Neural progenitor cell (in vitro differentiated cells): ENCODE data around the gene FAM163B. TPM values are rescaled to one million over a fixed set of nuclear protein-coding genes. Genes with fewer than 3 reads are reported as not detected.

Experiments
- DNase-seq: peaks from one replicate; pipeline ENCODE4 v3.0.0-alpha.2; 2016; ENCODE audit warnings: low spot score
- H2AFZ ChIP-seq: fragments of 200-600 bp; sonication (generic); replicated peaks from 2 replicates; pipeline ENCODE4 v1.6.1; 2016; ENCODE audit warnings: antibody characterized with exemption
- H3F3A ChIP-seq: fragments of 200-600 bp; sonication (generic); 2 replicates; pipeline ENCODE4 v1.6.1; 2016; ENCODE audit warnings: antibody characterized with exemption, low read depth
- H3K27ac ChIP-seq: fragments of 200-600 bp; sonication (generic); 2 replicates; pipeline ENCODE4 v1.5.1; 2016; ENCODE audit warnings: mild to moderate bottlenecking
- H3K27me3 ChIP-seq: fragments of 200-600 bp; sonication (generic); 2 replicates; pipeline ENCODE4 v1.6.1; 2016; ENCODE audit warnings: mild to moderate bottlenecking, moderate library complexity
- H3K36me3 ChIP-seq: fragments of 200-600 bp; sonication (generic); 2 replicates; pipeline ENCODE4 v1.5.1; 2016
- H3K4me1 ChIP-seq: fragments of 200-600 bp; sonication (generic); 2 replicates; pipeline ENCODE4 v1.6.1; 2016; ENCODE audit warnings: mixed run types
- H3K4me2 ChIP-seq: fragments of 200-600 bp; sonication (generic); 2 replicates; pipeline ENCODE4 v1.6.1; 2016
- H3K4me3 ChIP-seq: fragments of 200-600 bp; sonication (generic); 2 replicates; pipeline ENCODE4 v1.5.1; 2016
- H3K79me2 ChIP-seq: fragments of 200-600 bp; sonication (generic); 2 replicates; pipeline ENCODE4 v1.6.1; 2016; ENCODE audit warnings: low read depth
- H3K9ac ChIP-seq: fragments of 200-600 bp; sonication (generic); 2 replicates; pipeline ENCODE4 v1.6.1; 2016
- H3K9me3 ChIP-seq: fragments of 200-600 bp; sonication (generic); 2 replicates; pipeline ENCODE4 v1.5.1; 2016; ENCODE audit warnings: low read depth
- H4K20me1 ChIP-seq: fragments of 200-600 bp; sonication (generic); 2 replicates; pipeline ENCODE4 v1.6.1; 2016; ENCODE audit warnings: low read depth
- H3K27ac Mint-ChIP-seq: 3 replicates; pipeline ENCODE4 v1.8.0; 2021; ENCODE audit warnings: mixed read lengths
- H3K27me3 Mint-ChIP-seq: 2 replicates; pipeline ENCODE4 v1.8.0; 2022; ENCODE audit warnings: low read depth, mild to moderate bottlenecking, inconsistent platforms, moderate library complexity, mixed read lengths; ENCODE audit not compliant: insufficient read depth
- H3K36me3 Mint-ChIP-seq: 3 replicates; pipeline ENCODE4 v1.8.0; 2021; ENCODE audit warnings: mixed read lengths
- H3K4me1 Mint-ChIP-seq: 3 replicates; pipeline ENCODE4 v1.8.0; 2021; ENCODE audit warnings: mixed read lengths
- H3K4me3 Mint-ChIP-seq: 3 replicates; pipeline ENCODE4 v1.8.0; 2021; ENCODE audit warnings: mild to moderate bottlenecking, moderate library complexity, mixed read lengths
- H3K9me3 Mint-ChIP-seq: 3 replicates; pipeline ENCODE4 v1.8.0; 2020; ENCODE audit warnings: mixed read lengths
- CTCF ChIP-seq: fragments of 200-600 bp; sonication (generic); IDR thresholded peaks from 2 replicates; pipeline ENCODE4 v1.5.1; 2017; ENCODE audit warnings: antibody characterized with exemption, mild to moderate bottlenecking
- EZH2 ChIP-seq: fragments of 200-600 bp; sonication (generic); IDR thresholded peaks from 2 replicates; pipeline ENCODE4 v1.6.1; 2017; ENCODE audit warnings: antibody characterized with exemption, mild to moderate bottlenecking, moderate library complexity
- EZH2phosphoT487 ChIP-seq: fragments of 200-600 bp; sonication (generic); IDR thresholded peaks from 2 replicates; pipeline ENCODE4 v1.6.1; 2017; ENCODE audit warnings: antibody characterized with exemption
- total RNA-seq: library from RNA; depleted of rRNA; stranded (reverse); fragments of >200 nt; gene quantifications from 2 replicates; pipeline ENCODE4 v1.2.3, GENCODE V29; 2015; ENCODE audit warnings: low replicate concordance

Gene FAM163B
- total RNA-seq, 1 donor from 2014 or later, result not detected

DNA sequence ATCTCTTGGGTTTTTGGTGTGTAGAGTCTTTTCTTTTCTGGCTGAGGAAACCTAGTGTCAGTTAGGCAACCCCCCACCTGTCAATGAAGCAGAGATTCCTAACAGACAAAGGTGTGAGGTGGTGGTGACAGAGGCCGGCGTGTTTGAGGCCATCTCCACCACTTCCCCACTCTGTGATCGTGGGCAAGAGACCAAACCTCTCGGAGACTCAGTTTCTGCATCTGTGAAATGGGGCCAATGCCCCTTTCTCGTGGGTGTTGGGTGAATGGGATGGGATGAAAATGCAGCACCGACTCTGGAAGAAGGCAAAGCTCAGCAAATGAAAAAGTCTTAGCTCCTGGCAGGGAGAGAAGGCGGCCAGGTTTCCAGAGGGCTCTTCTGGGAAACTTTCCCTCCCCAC lies 807 bp downstream of the FAM163B start:
- H3K36me3 ChIP-seq, result no peaks in the 10 kb centered on the region
- H3K4me1 Mint-ChIP-seq, result peaks cover 6% of the 10 kb centered on the region
- H3K9me3 ChIP-seq, result no peaks in the 10 kb centered on the region
- peak overlapping the region; percentile 33 for H3K4me3 Mint-ChIP-seq
- peaks cover 57% of the 10 kb centered on the region for H3K27me3 Mint-ChIP-seq
- no peak overlapping the region for H3K9ac ChIP-seq
- H3K4me1 ChIP-seq, result peaks cover 4% of the 10 kb centered on the region
- H3K36me3 Mint-ChIP-seq, result no peaks in the 10 kb centered on the region
- peaks cover 6% of the 10 kb centered on the region for H4K20me1 ChIP-seq
- H3K9me3 Mint-ChIP-seq, result no peaks in the 10 kb centered on the region
- no peak for TF ChIP-seq CTCF
- no peak for TF ChIP-seq EZH2
- no peak for TF ChIP-seq EZH2phosphoT487
- H2AFZ ChIP-seq, result no peak overlapping the region
- H3K27ac ChIP-seq, result no peak overlapping the region
- H3K27me3 ChIP-seq, result peaks cover 73% of the 10 kb centered on the region
- no peak overlapping the region for H3K27ac Mint-ChIP-seq
- no peaks in the 10 kb centered on the region for H3K79me2 ChIP-seq
- no peak overlapping the region for H3K4me3 ChIP-seq
- no peak overlapping the region for H3K4me2 ChIP-seq
- H3F3A ChIP-seq, result peaks cover 4% of the 10 kb centered on the region
- DNase-seq, result no peak

DNA sequence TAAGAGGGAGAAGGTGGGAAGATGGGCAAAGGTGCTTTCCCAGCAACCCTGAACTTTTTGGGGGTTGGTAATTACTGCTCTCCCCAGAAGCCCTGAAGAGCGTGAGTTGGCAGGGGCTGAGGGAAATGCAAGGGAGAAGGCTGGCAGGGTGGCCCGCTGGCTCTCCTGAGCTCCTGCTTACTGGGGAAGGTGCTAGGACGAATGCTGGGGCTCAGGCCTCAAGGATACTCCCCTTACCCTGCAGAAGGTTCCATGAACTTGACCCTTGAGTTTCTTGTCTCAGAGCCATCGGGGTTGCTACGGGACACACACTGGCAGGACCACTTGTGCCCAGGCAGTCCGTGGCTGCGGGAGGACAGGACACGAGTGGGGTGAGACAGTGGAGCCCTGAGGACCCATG lies 1.2 kb downstream of the FAM163B start:
- Histone ChIP-seq H4K20me1 (peaks cover 6% of the 10 kb centered on the region), H3K79me2 (no peaks in the 10 kb centered on the region), H3K27ac (no peak overlapping the region), H3K4me2 (no peak overlapping the region), H3K9me3 (no peaks in the 10 kb centered on the region), H2AFZ (no peak overlapping the region), H3K36me3 (no peaks in the 10 kb centered on the region), H3K9ac (no peak overlapping the region), H3F3A (peaks cover 4% of the 10 kb centered on the region), H3K27me3 (peaks cover 69% of the 10 kb centered on the region), H3K4me1 (peaks cover 4% of the 10 kb centered on the region), H3K4me3 (no peak overlapping the region)
- no peak for DNase-seq
- Mint-ChIP-seq H3K9me3 (no peaks in the 10 kb centered on the region), H3K36me3 (no peaks in the 10 kb centered on the region), H3K27me3 (peaks cover 54% of the 10 kb centered on the region), H3K4me3 (peak overlapping the region; percentile 33), H3K27ac (no peak overlapping the region), H3K4me1 (peaks cover 6% of the 10 kb centered on the region)
- TF ChIP-seq EZH2 (no peak), EZH2phosphoT487 (no peak), CTCF (no peak)

DNA sequence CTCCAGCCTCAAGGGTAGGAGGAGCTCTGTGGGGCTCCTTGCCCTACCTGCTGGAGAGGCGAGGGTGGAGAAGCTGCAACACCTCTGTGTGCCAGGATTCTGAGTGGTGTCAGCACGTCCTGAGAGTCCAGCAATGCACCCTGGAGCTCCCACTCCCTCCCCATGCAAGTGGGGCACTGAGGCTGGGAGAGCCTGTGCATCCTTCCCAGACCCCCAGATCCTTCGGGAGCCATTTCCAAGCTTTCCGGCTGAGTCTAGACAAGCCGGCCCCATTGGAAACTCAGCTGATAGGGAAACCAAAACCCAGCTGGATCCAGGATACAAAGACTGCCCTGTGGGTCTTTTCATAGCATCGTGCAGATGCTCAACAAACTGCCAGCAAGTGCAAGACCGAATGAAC lies 1.8 kb downstream of the FAM163B start:
- Histone ChIP-seq H3K9ac (no peak overlapping the region), H3K27ac (no peak overlapping the region), H3K27me3 (peaks cover 65% of the 10 kb centered on the region), H2AFZ (no peak overlapping the region), H3K4me3 (no peak overlapping the region), H3K4me1 (peaks cover 4% of the 10 kb centered on the region), H3K9me3 (no peaks in the 10 kb centered on the region), H4K20me1 (peaks cover 6% of the 10 kb centered on the region), H3K36me3 (no peaks in the 10 kb centered on the region), H3K4me2 (no peak overlapping the region), H3K79me2 (no peaks in the 10 kb centered on the region), H3F3A (peaks cover 4% of the 10 kb centered on the region)
- no peak overlapping the region for H3K4me3 Mint-ChIP-seq
- peaks cover 6% of the 10 kb centered on the region for H3K4me1 Mint-ChIP-seq
- no peaks in the 10 kb centered on the region for H3K36me3 Mint-ChIP-seq
- no peak for DNase-seq
- H3K27ac Mint-ChIP-seq, result no peak overlapping the region
- H3K27me3 Mint-ChIP-seq, result peaks cover 55% of the 10 kb centered on the region
- H3K9me3 Mint-ChIP-seq, result no peaks in the 10 kb centered on the region
- TF ChIP-seq EZH2 (no peak), CTCF (no peak), EZH2phosphoT487 (no peak)

GRCh38 chr9:133606708-133607025 lies 2.5 kb downstream of the FAM163B start:
- Histone ChIP-seq H2AFZ (no peak overlapping the region), H4K20me1 (peaks cover 6% of the 10 kb centered on the region), H3K27ac (no peak overlapping the region), H3K79me2 (no peaks in the 10 kb centered on the region), H3K4me2 (no peak overlapping the region), H3K4me1 (peaks cover 4% of the 10 kb centered on the region), H3K9me3 (no peaks in the 10 kb centered on the region), H3K36me3 (no peaks in the 10 kb centered on the region), H3K4me3 (no peak overlapping the region), H3K27me3 (peaks cover 57% of the 10 kb centered on the region), H3K9ac (no peak overlapping the region), H3F3A (peaks cover 4% of the 10 kb centered on the region)
- Mint-ChIP-seq H3K9me3 (no peaks in the 10 kb centered on the region), H3K36me3 (no peaks in the 10 kb centered on the region), H3K27ac (no peak overlapping the region), H3K4me1 (peaks cover 9% of the 10 kb centered on the region), H3K4me3 (no peak overlapping the region), H3K27me3 (peaks cover 53% of the 10 kb centered on the region)
- no peak for DNase-seq
- TF ChIP-seq EZH2phosphoT487 (no peak), CTCF (no peak), EZH2 (no peak)
